ENCODE measurements around the gene STIM2.

DNA sequence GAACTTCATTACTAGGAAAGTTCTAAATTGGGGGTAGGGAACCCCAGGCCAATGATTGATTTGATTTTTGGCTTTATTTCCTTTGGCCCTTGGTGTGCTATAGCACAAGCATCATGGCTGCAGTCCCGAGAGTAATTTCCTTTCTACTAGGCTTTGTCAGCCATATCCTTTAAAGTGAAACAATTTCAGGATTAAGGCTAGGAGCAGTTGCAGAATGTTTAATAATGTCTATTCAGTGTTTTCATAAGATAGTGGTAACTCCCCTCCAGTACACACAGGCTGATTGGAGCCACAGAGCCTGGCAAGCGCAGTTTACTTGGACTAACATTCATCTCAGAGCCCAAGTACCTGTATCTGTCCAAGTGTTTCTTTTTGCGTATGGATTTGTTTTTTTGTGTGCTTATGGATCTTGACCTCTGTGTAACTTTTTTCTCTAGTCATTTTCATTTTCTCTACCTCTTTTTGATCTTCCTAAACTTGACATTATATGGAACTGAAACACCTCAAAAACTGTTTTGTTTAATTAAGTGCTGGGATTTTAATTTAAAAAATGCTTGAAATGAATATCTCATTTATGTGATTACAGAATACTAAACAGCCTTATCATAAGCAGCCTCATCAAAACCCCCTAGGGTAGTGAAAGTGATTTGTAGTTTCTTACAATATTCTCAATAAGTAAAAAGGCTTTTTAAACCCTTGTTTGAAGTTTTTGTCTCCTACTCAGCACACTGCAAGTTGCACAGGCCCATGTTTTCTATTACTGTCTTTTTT, 7.5 kb downstream of the STIM2 start:
- TF ChIP-seq CREB1 (IDR thresholded peaks at IDR 0.05; ENCODE audit: low read depth) (no peak), FOXM1 (IDR thresholded peaks at IDR 0.05; ENCODE audit: borderline replicate concordance, low read depth) (no peak), TAF1 (IDR thresholded peaks at IDR 0.05; ENCODE audit: low read depth) (no peak), TEAD4 (IDR thresholded peaks at IDR 0.05) (no peak), ZBTB7A (IDR thresholded peaks at IDR 0.05; ENCODE audit: low read depth) (no peak), REST (IDR thresholded peaks at IDR 0.05; ENCODE audit: low read depth) (no peak), EP300 (IDR thresholded peaks at IDR 0.05; ENCODE audit: borderline replicate concordance) (no peak), TCF12 (IDR thresholded peaks at IDR 0.05; ENCODE audit: low read depth) (no peak), CEBPB (IDR thresholded peaks at IDR 0.05) (no peak), YY1 (IDR thresholded peaks at IDR 0.05; ENCODE audit: low read depth) (no peak), RAD21 (IDR thresholded peaks at IDR 0.05; ENCODE audit: low read depth) (no peak)
- TF ChIP-seq, protein P1, sequence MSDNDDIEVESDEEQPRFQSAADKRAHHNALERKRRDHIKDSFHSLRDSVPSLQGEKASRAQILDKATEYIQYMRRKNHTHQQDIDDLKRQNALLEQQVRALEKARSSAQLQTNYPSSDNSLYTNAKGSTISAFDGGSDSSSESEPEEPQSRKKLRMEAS (IDR thresholded peaks at IDR 0.05) = no peak
- TF ChIP-seq, protein P2, sequence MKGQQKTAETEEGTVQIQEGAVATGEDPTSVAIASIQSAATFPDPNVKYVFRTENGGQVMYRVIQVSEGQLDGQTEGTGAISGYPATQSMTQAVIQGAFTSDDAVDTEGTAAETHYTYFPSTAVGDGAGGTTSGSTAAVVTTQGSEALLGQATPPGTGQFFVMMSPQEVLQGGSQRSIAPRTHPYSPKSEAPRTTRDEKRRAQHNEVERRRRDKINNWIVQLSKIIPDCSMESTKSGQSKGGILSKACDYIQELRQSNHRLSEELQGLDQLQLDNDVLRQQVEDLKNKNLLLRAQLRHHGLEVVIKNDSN (IDR thresholded peaks at IDR 0.05) = no peak
